CD4-positive, alpha-beta T cell treated with Interleukin-12 subunit alpha and Interleukin-12 subunit beta, for 1 hour (primary cell): ENCODE results near the gene PRICKLE1.

Source experiments
- DNase-seq: peaks from one replicate; pipeline ENCODE4 v3.0.0-alpha.2; 2020

Gene PRICKLE1

DNA sequence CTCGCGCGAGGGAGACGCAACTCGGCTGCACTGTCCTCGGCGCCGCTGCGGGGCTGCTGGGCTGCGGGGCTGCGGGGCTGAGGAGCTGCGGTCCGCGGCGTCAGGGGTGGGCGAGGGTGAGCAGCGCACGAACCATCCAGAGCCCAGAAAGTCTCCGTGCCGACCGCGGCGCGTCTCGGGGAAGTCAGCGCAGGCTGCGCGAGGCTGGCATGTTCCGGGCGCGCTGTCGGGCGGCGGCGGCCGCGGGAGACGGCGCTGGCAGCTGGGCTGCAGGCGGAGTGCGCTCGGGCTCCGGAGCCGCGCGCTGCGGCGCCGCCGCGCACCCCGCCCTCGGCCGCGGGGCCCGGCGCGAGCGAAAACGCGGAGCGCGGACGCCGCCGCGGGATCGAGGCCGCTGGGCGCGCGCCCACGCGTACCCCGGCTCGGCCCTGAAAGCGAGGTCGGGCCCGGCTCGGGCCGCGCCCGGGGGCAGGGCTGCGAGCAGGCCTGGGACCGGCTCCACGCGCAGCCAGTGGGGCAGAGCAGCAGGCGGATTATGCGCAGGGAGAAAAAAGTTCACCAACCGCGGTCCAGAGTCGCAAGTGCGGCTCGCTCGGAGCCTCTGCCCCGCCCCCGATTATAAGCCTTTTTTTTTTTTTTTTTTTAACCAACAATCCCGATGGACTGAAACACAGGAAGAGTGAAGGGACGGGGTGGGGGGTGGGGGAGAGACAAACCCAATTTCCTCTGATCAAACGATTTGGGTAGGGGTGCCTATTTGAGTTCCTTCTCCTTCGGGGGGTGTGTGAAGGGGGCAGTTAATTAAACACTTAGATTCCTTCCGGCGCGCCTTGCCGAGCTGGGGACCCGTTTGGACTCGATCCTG, at the start of gene PRICKLE1:
PRICKLE1 (minus strand) TSS at position 282 of the 865 bp plus-strand sequence. CDS start 117,230 bp downstream, outside the sequence.
- no peak for DNase-seq

DNA sequence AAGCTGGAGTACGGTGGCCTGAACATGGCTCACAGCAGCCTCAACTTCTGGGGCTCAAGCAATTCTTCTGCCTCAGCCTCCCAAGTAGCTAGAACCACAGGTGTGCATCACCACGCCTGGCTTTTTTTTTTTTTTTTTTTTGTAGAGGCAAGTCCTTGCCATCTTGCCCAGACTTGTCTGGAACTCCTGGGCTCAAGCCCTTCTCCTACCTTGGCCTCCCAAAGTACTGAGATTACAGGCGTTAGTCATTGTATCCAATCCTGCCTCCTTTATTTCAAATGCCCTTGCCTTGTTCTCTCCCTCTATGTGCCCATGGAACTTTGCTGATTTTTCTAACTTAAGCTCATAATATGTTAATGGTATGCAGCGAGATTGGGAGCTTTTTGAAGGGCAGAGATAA, 49.2 kb upstream of the PRICKLE1 start:
- no peak for DNase-seq

DNA sequence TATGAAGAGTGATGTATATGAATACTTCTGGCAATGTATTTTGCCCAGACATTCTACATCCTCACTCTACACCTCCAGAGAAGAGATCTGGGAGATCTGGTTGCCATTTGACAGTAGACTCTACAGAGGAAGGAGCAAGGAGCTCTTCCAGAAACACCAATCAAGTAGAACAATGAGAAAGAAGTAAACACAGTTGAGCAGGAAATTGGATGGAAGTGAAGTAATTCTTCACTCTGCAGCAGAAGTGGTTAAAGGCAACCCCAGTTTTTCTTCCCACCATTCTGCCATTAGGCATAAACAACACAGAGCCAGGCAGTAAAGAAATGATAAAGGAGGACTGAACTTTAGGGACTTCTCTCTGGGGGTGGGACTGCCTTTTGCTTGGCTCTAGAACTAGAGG, 48.5 kb upstream of the PRICKLE1 start:
- DNase-seq = no peak

DNA sequence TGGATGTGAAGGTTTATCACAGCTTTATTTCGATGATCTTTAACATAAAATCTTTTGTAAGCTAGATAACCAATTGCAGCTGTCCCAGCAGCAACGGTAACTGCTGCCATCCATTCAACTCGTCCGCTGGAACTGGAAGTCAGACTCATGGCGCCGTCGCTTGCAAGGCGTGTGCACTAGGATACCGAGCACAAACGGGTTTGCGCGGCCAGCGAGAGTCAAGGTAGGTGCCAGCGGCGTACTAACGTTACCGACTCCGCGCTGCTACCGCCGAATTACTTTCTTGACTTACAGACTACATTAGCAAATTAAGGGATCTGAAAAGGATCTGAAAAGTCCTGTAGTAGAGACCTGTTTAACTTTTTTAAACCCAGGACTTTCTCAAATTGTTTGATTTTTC, 47.4 kb upstream of the PRICKLE1 start:
- DNase-seq = no peak

DNA sequence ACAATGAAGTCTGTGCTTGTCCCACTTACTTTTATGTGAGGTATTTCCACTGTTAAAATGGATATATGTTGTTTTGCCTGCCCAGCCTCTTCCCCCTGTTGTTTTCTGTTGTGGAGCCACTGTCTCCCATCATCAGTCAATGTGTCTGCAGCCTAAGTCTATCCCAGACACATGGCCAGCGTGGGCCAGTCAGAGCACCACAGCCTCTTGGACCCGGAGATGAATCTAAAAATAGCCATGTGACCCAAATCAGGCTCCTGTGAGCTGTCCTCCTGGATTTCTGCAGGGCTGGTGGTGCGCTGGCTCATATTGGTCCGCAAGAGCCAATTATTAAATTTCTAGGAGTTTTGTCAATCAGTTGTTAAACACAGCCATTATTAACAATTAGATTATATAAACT, 44.0 kb upstream of the PRICKLE1 start:
- DNase-seq = no peak

DNA sequence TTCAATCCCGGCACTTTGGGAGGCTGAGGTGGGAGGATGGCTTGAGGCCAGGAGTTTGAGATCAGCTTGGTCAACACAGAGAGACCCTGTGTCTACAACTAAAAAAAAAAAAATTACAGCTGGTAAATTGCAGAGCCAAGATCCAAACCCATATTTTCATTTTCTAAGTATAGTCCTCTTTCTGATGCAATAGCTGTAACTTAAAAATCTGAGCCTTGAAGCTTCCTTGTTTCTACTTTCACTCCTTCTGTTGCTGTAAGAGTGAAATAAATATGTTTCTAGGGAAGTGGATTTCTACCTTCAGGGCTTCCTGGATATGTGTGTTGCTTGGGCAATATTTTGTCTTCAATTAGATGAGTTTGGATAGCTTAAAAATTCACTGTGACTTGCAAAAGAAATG, 42.0 kb upstream of the PRICKLE1 start:
- no peak for DNase-seq

DNA sequence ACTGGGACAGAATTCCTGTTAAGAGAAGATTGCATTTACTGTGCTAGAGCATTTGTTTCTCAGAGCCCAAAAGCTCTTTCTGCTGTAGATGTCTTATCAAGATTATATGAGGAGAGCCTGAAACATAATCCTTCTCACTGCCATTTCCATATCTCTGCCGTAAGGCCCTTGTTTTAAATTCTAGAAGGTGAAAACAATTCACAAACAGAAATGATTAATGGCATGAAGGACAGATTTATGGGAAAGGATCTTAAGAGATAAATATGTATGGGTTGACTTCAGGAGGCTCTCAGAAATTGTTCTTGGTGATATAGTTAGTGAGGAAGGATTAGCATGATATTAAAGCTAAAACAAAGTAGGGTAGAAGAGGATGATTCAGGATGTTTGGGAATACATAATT, 40.8 kb upstream of the PRICKLE1 start:
- DNase-seq = no peak

DNA sequence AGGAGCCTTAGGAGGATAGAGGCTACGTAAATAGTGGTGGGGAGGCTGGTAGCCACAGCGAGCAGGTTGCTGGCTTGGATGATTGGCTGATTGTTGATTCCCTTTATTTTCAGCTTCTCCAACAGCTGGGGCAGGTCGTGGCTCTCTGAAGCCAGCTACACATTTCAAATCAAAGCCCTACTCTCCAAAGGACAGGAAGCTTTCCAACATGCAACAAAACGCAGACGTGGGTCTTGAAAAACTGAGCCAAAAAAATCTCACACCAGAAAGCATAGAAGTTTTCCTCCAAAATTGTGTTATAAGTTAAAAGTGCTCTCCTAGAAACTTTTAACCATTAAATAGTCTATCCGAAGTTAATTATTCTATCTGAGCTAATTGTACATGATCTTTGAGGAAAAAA, 37.6 kb upstream of the PRICKLE1 start:
- no peak for DNase-seq

DNA sequence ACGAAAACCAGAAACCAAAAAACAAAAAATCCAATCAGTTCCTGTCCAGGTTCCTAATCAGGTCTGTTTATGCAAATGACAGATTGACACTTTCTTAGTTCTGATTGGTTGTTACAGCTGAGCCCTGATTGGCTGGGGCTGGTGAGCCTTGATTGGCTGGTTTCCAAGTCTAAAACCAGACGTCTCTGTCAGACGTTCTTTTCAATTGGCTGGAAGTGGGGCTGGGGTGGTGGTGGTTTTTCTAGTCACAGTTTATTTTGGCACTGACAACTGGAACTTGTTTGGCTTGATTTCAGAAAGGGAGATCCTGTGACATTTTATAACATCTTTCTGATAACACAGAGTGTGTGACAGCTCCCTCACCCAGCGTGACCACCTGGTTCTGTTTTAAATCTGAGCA, 36.1 kb upstream of the PRICKLE1 start:
- DNase-seq = no peak

DNA sequence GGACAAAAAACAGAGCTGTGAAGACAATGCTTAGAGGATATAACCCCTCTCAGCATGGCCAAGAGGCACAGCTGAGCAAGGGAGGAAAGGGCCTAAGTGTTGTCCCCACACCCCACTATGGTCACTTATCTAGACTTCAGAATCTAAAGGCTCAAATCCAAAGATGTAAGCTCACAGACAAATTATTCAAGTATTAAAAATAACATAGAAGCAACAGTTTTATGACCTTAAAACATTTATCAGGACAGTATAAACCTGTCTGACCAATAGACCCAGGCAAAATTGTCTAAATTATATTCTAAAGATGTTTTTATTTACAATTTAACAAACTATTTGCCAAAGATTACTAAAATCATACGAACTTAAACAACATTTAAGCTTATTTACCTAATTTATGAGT, 28.1 kb upstream of the PRICKLE1 start:
- no peak for DNase-seq

DNA sequence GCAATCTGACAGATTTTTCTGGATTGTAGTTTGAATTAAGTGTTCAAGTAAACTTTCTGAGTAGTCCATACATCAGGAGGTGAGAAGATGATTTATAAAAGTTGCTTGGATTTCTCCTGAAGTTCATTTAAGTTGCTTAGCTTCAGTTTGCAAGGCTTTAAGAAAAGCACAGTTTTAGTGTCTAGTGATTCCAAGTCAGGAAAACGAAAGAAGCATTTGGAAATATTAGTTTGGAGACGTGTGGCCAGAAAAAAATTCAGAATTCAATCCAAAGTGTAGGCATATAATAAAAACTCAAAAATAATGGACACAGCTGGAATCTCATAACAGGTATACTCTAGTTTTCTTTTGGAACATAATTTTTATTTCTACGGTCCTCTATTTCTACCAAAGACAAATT, 25.5 kb upstream of the PRICKLE1 start:
- DNase-seq = no peak

DNA sequence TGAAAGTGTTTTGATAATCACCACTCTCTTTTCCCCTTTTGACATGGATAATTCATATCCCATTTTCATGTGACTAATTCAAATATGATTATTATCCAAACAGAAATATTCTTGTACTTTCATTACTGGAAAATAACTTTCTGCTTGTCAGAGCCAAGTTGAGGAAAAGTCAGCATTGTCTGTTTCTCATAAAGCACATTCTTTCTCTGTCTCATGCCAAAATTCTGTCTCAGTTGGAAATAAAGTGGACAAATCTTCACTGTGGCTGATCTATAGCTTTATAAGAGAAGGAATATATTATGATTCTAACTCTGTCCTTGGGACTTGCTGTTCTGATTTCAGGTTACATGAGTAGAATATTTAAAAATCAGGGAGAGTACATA, 22.7 kb upstream of the PRICKLE1 start:
- DNase-seq = no peak

DNA sequence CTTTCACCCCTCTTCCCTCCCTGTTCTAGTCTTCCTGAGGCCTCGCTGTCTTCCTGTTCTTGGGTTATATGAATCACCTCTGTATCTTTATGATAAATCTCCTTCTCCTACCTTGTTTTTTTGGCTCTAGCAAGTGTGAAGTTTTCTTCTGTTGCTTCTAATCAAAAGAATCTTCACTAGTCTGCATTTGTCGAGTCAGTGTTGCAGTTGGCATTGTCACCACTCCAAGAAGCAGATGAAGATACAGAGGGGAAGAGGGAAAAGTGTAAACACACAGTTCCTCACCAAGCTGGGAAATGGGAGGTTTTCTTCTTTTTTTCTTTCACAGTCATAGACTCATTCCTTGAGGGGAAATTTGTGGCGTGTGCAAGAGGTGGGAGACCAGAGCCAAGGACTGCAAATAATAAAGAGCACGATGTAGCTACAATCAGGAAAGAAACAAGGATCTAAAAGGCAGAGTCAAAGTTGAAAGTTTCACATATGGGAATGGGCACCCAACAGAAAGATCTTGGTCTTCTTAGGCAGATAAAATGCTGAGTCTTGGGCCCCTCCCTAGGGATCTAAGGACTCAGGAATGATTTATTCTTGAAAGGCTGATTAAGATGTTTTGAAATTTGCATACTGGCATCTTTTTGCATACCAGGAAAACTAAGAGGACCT, 22.2 kb upstream of the PRICKLE1 start:
- DNase-seq = no peak

DNA sequence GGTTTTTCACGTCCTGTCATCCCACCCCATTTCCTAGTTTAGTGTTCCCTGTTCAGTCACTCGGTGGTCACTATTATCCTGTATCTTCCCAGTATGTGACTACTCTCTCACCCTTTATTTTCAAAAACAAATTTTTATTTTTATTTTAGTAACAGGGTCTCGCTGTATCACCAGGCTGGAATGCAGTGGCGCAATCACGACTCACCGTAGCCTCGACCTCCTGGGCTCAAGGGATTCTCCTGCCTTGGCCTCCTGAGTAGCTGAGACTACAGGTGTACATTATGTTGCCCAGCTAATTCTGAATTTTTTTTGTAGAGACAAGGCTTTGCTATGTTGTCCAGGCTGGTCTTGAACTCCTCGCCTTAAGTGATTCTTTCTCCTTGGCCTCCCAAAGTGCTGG, 20.1 kb upstream of the PRICKLE1 start:
- DNase-seq = no peak

DNA sequence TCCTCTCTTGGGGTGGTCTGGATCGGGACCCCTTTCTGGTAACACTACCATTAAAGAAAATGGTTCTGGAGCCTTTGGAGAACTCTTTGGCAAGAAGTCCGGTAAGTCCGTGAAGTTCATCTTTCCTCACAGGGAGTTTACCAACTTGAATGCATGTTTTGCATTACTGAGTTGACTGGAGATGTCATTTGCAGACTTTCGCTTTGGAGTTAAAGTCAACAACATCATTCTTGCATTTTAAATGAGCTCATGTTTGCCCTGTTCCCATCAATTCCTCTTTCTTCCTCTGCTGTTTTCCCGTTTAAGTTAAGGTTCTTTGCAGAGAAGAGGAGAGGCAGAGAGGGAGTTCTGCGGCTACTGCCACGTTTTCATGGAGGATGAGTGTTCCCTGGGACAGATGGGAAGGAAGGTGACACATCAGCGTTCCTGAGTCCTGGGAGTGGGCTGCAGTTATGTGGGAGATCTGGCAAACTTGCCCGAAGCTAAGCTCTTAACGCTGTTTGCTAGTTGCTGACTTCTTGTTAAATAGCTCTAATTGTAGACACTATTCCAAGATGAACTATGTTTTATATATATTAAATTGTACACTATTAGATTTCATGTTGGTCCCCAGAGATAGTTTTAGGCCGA, 18.8 kb upstream of the PRICKLE1 start:
- no peak for DNase-seq

DNA sequence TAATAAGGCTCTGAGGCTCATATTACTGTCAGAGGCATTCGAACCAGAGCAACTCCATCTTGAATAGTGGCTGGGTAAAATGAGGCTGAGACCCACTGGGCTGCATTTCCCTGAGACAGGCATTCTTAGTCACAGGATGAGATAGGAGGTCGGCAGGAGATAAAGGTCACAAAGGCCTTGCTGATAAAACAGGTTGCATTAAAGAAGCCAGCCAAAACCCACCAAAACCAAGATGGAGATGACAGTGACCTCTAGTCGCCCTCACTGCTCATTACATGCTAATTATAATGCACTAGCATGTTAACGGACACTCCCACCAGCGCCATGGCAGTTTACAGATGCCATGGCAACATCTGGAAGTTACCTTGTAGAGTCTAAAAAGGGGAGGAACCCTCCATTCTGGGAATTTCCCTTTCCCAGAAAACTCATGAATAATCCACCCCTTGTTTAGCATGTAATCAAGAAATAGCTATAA, 18.1 kb upstream of the PRICKLE1 start:
- DNase-seq = no peak

DNA sequence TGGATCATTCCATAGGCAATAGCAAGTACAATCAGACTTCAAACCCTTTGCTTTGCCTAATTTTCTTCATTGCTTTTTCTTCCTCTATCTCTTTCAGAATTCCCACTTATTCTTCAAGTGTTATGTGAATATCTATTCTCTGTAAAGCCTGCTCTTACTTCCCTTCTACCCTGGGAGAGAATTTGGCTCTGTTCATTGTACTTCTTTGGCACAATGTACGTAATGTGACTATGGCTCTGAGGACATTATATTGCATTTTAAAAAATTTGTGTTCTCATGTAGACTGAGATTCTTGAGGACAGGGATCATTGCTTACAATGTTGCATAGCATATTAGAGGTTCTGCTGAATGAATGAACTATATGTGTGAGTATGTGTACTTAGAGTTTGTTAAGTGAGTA, 16.9 kb upstream of the PRICKLE1 start:
- DNase-seq = no peak

DNA sequence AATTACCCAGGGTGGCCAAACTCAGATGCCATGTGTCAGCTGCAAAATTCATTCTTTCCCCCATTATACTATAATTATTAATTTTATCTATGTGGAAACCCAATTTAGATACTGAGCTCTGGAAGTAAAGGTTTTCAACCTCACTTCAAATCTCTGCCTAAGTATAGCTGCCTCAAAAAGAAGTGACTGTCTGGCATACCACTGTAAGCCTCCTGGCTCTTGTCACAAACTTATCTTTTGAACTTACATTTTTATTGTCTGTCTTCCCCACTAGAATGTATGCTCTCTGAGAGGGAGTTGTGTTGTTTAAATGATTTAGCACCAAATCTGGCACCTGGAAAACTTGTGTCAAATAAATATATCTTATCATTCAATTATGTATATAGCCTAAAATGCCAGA, 16.1 kb upstream of the PRICKLE1 start:
- DNase-seq = no peak

DNA sequence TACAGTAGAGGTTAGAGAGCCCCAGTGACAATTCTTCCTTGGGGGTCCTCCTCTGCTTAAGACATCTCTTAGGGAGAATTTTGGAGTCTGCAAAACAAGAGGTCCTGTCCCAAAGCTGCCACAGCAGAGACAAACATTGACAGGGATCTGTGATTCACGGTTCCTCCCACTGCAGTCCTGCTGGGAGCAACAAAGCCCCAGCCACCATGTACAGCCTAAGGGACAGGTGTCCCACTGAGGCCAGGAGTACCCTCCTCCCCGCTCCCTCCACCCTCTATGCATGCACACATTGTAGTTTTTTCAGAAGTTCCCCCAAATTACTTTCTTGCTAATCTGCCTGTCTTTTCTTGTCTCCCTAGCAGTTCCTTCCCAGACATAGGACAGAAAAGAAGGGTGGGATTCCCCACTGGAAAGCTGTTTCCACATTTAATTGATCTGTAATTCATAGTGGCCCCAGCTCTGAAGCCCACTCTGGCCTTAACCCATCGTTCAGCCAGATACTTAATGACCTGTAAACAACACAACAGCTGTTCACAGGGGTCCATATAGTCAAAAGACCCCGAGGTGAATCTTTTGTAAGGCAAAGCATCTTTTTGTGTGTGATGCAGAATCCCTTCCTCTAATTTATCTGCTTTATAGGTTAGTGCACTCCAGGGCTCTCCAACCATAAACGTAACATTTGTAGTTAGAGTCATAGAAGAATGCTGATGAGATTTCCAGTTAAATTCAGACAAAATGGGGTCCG, 13.9 kb upstream of the PRICKLE1 start:
- no peak for DNase-seq

DNA sequence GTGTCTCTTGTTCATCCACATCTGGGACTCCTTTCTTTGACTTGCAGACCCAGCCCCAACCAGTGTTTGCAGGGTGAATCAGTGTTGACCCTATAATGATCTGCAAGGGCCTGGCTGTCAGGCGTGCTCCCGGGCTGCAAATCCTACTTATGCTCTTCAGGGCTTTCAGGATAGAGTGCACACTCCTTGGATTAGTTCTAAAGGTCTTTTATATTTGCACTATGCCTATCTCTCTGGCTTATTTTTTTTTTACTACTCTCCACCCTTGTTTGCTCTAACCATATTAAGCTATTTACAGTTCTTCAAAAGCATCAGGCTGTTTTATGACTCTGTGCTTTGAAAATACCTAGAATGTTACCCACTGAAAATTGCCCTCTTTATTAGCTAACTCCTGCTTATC, 4.3 kb upstream of the PRICKLE1 start:
- DNase-seq = no peak

DNA sequence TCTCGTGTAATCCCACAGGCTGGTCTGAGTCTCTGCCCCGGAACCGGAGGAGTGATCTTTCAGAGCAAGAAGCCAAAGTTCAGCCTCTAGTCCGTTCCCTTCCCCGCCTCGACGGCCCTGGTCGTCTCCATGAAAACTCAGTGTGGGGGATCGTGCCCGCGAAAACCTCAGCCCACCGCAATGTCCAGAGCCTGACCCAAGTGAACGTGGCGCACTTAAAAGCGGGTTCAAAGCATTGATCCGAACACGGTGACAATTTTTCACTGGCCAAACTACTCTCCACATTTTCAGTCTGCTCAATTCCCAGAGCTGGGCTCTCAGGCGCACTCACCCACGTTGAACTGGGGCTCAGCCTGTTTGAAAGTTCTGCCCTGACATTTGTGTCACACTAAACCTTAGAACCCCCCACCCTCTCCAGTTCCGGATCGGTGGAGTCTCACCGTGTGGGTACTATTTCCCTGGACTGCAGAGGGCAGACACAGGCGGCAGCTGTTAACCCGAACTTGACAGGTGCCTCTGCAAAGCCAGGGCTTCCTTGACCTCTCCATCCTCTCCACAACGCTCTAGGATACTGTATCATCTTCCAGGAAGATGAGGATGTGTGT, 886 bp upstream of the PRICKLE1 start:
- no peak for DNase-seq

DNA sequence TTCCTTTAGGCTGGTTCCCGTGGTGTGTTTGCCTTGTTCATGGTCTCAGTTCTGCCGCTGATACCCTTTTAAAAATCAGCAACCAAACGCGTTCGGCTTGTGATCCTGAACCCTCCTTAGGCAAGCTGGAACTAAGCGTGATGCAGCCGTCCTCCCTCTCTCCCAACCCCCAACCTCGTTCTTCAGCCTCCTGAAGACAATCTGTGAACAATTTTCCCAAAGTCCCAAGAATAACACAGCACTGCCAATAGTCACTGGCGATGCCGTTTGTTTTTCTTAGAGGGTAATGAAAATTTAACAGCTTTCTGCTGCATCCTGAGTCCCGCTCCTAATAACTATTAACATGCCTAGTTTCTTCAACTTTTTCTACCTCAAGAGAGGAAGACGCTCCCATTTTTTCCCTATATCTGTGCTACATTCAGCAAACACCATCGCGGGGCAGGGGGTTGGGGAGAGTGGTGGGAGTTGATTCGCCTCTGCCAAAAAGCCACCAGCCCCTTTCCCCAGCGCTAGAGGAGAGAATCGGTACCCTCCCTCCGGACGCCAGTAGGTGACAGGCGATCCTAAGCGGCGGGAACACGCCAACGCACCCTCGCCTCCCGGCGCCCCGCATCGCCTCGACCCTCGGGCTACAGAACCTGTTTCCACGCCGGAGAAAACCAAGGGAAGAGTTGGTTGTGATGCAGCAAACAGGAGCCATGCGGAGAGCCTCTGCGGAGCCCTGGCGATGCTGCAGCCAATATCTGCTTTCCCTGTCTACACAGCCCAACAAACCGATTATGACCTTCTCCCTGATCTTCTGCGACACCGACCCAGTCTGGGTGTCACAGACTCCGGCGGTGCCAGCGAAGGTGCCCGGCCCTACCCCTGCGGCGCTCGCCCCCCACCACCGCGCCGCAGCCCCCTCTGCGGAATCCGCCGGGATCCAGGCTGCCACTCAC, 752 bp downstream of the PRICKLE1 start:
- no peak for DNase-seq
